Spleen (tissue), 7 donors: ENCODE measurements around the gene PTRHD1.

Experiments
- CTCF ChIP-seq, 11 experiments: fragments of 200-600 bp in 7 of 11; fragments of 450-650 bp in 4 of 11; sonication (generic) in 4 of 11; IDR thresholded peaks in 8 of 11; conservative IDR thresholded peaks in 3 of 11; 1 replicate in 7 of 11; 2 replicates in 4 of 11; pipeline versions ENCODE4 v1.4.0 to v1.8.0; 2016 to 2021; ENCODE audit warnings: antibody characterized with exemption in 11 of 11, inconsistent platforms in 4 of 11, mild to moderate bottlenecking in 1 of 11
- POLR2A ChIP-seq, 3 donors: fragments of 450-650 bp; IDR thresholded peaks; one replicate each; pipeline ENCODE4 v1.5.1; 2017; ENCODE audit warnings: antibody characterized with exemption in 3 of 3, mild to moderate bottlenecking in 1 of 3
- donor health status: DM: no; HTN: no; CAD: no; lungs with moderate emphysema.
- donor health status: DM: no; HTN: no; CAD: no.
- donor health status: DM: no; HTN: no; CAD: no.

DNA sequence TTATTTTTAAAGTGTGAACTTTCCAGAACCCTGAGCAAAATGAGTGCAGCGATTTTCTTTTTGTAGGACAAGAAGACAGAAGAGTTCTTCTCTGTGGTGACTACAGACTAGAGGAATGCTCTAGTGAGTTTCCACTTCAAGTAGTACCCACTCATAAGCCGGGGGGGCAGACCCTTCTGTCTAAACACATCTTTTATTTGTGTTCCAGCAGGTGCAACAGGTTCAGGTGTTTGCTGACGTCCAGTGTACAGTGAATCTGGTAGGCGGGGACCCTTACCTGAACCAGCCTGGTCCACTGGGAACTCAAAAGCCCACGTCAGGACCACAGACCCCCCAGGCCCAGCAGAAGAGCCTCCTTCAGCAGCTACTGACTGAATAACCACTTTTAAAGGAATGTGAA lies 25.2 kb downstream of the PTRHD1 start:
- TF ChIP-seq POLR2A (IDR thresholded peaks at IDR 0.05) (no peak), CTCF (IDR thresholded peaks at IDR 0.05 in 8 of 11, conservative IDR thresholded peaks at IDR 0.05 in 3 of 11) (no peak)
